ENCODE results near the gene BRAP. TPM values are rescaled to one million over a fixed set of nuclear protein-coding genes. Genes with fewer than 3 reads are reported as not detected.
"Not testable (repeated sequence)": the region's sequence is repeated elsewhere in the genome, so short reads cannot be mapped to it uniquely, and the experiment has no call there.

BRAP gene
- total RNA-seq, 3 donors from 2014 or later: 17.3 to 26.1 (median 22.3) TPM

DNA sequence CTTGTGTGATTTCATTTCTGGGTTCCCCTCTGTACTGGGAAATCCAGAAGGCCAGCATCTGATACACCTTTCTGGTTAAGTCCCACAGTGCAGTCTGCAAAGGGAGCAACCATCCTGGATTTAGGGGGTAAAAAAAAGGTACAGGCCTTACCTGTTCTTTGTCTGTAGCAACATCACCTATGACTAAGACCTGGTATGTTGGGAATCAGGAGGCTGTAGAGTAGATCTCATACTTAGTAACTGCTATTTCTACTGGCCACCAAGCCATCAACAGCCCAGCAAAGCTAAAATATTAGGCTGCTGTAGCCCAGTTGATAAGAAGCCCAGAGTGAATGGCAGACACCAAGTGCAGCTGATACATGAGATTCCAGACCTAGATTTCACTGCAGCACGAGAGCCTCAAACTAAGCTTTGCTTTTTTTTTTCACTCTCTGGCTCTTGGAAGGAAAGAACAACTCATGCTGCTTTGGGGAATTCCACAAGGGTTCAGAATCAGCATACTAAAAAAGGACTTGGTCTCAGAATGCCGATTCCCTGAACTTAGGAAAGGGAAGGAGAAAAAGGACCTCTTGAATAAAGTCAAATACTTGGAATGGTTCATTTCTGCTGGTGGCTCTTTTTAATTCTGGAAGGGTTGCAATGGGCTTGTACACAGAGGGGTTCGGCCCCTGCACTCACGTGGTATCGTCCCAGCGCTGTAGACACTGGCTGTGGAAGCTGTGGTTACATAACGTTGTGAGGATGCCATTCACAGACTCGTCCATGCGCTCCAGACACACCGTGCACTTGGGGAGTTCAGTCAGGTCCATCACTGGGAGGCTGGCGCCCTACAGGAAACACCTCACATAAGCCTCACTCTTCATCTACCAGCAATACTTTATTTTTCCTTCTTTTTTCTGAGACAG, 20.5 kb downstream of the BRAP start:
- Histone ChIP-seq H3K4me3 (no peak overlapping the region), H3K4me1 (ENCODE audit: low read depth) (no peaks in the 10 kb centered on the region), H3K9me3 (no peaks in the 10 kb centered on the region), H3K36me3 (ENCODE audit: low read depth) (peaks cover 7% of the 10 kb centered on the region)
- TF ChIP-seq CTCF (IDR thresholded peaks at IDR 0.05): no peak
- intact Hi-C loops (cut with DNase I, micrococcal nuclease): no loop called here
- ATAC-seq (no peak), DNase-seq (no peak)

DNA sequence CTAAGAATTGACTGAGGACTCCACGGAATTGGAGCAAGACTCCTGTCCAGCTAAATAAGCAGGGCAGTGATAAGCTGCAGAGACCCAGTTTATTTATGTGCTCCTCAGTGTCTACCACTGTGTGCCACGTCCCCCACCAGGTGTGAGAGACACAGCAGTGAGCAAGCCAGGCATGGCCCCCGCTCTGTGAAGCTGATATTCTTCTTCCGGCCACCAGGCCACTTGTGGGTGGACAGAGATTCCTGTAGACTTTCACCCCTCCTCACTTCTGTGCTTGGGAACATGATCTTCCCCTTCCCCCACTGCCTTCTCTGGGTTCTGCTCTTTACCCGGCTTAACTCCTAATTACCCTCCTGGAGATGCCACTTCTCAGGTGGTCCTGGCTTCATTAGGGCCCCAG, 21.3 kb downstream of the BRAP start:
- H3K36me3 ChIP-seq (ENCODE audit: low read depth): peaks cover 7% of the 10 kb centered on the region
- intact Hi-C loops (cut with DNase I, micrococcal nuclease): no loop called here

DNA sequence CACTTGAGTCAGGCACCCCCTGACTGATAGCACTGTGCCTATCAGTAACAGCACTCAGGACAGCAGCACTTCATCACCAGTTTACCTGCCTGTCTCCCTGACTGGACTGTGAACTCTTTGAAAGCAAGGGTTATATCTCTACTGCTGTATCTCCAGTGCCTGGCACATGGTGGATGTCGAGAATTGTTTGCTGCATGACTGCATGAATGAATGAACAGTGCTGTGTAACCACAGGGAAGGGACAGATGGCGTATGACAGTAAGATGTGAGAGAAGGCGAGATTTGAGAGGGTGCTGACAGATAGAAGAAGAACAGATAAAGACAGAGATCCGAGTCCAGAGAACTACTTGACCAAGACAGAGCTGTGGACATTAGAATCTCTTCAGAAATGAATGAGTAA, 29.7 kb downstream of the BRAP start:
- no peak for ATAC-seq
- DNase-seq: no peak
- intact Hi-C loops (cut with DNase I, micrococcal nuclease): no loop called here
- no peaks in the 10 kb centered on the region for H3K9me3 ChIP-seq
- H3K4me3 ChIP-seq: no peak overlapping the region
- no peak for TF ChIP-seq CTCF (IDR thresholded peaks at IDR 0.05)
- no peaks in the 10 kb centered on the region for H3K36me3 ChIP-seq (ENCODE audit: low read depth)
- no peaks in the 10 kb centered on the region for H3K4me1 ChIP-seq (ENCODE audit: low read depth)

More for the DNA sequence above, 21.3 kb downstream of the BRAP start:
- Histone ChIP-seq H3K9me3 (no peaks in the 10 kb centered on the region), H3K4me3 (no peak overlapping the region), H3K4me1 (ENCODE audit: low read depth) (no peaks in the 10 kb centered on the region)
- ATAC-seq (no peak), DNase-seq (no peak)
- TF ChIP-seq CTCF (IDR thresholded peaks at IDR 0.05): no peak

DNA sequence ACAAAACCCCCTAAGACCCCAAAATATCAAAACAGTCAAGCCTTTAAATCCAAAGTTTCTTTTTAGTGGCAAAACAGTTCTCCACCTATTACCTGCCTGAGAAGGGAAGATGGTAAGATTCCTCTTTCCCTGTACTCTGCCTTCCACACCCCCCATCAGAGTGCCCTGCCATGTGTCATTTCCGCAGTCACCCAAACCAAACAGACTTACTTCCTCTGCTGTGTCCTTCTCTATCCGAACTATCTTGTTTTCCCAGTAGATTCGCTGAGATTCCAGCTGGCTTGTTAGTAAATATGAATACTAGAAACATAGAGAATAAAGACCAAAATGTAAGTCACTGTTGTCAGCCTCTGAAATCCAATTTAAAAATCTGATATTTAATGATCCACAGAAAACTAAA, 30.4 kb downstream of the BRAP start:
- ATAC-seq (no peak), DNase-seq (no peak)
- Histone ChIP-seq H3K36me3 (ENCODE audit: low read depth) (no peaks in the 10 kb centered on the region), H3K4me1 (ENCODE audit: low read depth) (no peaks in the 10 kb centered on the region), H3K4me3 (no peak overlapping the region), H3K9me3 (no peaks in the 10 kb centered on the region)
- intact Hi-C loops (cut with DNase I, micrococcal nuclease): no loop called here
- TF ChIP-seq CTCF (IDR thresholded peaks at IDR 0.05): no peak

DNA sequence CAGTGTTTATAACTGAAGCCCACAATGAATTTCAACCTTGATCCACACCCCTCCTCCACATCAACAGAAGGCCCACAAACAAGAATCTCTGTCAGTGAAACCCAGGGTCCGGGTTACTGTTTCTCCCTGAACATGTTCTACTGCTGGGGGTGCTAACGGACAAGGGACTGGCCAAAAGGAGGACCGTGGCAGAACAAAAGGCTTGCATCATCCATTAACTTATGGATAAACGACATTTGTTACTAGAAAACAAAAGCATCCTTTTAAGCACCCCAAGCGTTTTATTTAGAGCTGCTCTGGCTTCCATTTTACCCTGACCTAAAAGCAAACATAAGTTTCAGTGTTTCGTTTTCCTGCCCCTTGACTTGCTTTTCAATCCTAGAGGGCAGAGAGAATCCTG, 32.2 kb downstream of the BRAP start:
- H3K36me3 ChIP-seq (ENCODE audit: low read depth): peaks cover 5% of the 10 kb centered on the region
- no peak for TF ChIP-seq CTCF (IDR thresholded peaks at IDR 0.05)
- ATAC-seq (no peak), DNase-seq (no peak)
- intact Hi-C loops (cut with DNase I, micrococcal nuclease): no loop called here
- H3K9me3 ChIP-seq: no peaks in the 10 kb centered on the region
- H3K4me3 ChIP-seq: no peak overlapping the region
- H3K4me1 ChIP-seq (ENCODE audit: low read depth): no peaks in the 10 kb centered on the region

DNA sequence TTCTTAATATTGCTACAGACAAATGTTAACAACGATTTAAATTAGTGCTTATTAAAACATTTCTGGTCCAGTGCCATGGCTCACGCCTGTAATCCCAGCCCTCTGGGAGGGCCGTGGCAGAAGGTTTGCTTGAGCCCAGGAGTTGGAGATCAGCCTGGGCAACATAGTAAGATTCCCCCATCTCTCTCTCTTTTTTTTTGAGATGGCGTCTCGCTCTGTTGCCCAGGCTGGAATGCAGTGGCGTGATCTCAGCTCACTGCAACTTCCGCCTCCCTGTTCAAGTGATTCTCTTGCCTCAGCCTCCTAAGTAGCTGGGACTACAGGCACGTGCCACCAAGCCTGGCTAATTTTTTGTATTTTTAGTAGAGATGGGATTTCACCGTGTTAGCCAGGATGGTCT, 33.2 kb downstream of the BRAP start:
- H3K4me3 ChIP-seq; H3K36me3 ChIP-seq (ENCODE audit: low read depth); intact Hi-C loops (cut with DNase I, micrococcal nuclease); H3K4me1 ChIP-seq (ENCODE audit: low read depth); DNase-seq; ATAC-seq; H3K9me3 ChIP-seq: not testable (repeated sequence)
